Aorta (tissue), 5 donors: ENCODE data around the gene LAMA5. TPM values are rescaled to one million over a fixed set of nuclear protein-coding genes. Genes with fewer than 3 reads are reported as not detected.

Source experiments
- ATAC-seq: fragments of 200-7000 bp; cut with Tn5 transposase; one replicate; pipeline ENCODE4 v1.9.1; 2022; ENCODE audit warnings: moderate library complexity; ENCODE audit not compliant: low FRiP score
- DNase-seq, 2 donors: peaks; one replicate each; pipeline ENCODE4 v3.0.0-alpha.2; 2020
- H3K27ac ChIP-seq, 2 donors: one replicate each; pipeline ENCODE4 v1.5.1; 2013; ENCODE audit warnings: low read length in 2 of 2, mild to moderate bottlenecking in 2 of 2, moderate library complexity in 2 of 2, control low read depth in 1 of 2, inconsistent platforms in 1 of 2, low read depth in 1 of 2
- H3K27me3 ChIP-seq, 2 donors: one replicate each; pipeline ENCODE4 v1.6.1; 2013; ENCODE audit warnings: control low read depth in 1 of 2, low read length in 1 of 2, mild to moderate bottlenecking in 1 of 2, moderate library complexity in 1 of 2; ENCODE audit not compliant: insufficient read depth in 2 of 2, control insufficient read depth in 1 of 2
- H3K36me3 ChIP-seq, 2 donors: one replicate each; pipeline ENCODE4 v1.6.1; 2013; ENCODE audit warnings: control low read depth in 1 of 2, low read length in 1 of 2, mild to moderate bottlenecking in 1 of 2; ENCODE audit not compliant: insufficient read depth in 2 of 2, control insufficient read depth in 1 of 2
- H3K4me1 ChIP-seq, 2 donors: one replicate each; pipeline ENCODE4 v1.6.1; 2013; ENCODE audit warnings: low read length in 2 of 2, control low read depth in 1 of 2, mild to moderate bottlenecking in 1 of 2, moderate library complexity in 1 of 2; ENCODE audit not compliant: insufficient read depth in 2 of 2, control insufficient read depth in 1 of 2
- H3K4me3 ChIP-seq, 2 donors: one replicate each; pipeline ENCODE4 v1.5.1; 2013; ENCODE audit warnings: low read length in 2 of 2, control low read depth in 1 of 2, mild to moderate bottlenecking in 1 of 2
- H3K9me3 ChIP-seq: one replicate; pipeline ENCODE4 v1.6.1; 2013; ENCODE audit warnings: mild to moderate bottlenecking, low read length; ENCODE audit not compliant: control insufficient read depth
- WGBS, 2 donors: extraction: QIAGEN DNeasy Blood & Tissue Kit; methylation state at CpG; one replicate each; pipeline ENCODE4 v1.1.7; 2013; 5-methylcytosine and 5-hydroxymethylcytosine counted together
- intact Hi-C, 2 donors: fragments of 100-400 bp; cut with DNase I; formaldehyde crosslinking; loops; one replicate each; pipeline versions ENCODE4 v1.14.2 to v1.15.0; 2022
- polyA plus RNA-seq, 2 donors: library from polyadenylated mRNA; stranded (reverse); fragments of 200-250 nt; gene quantifications; one replicate each; pipeline ENCODE4 v1.2.3, GENCODE V29; 2013
- total RNA-seq, 2 donors: library from RNA; stranded (reverse); fragmentation: NEBNext Ultra II Directional; extraction: Animal tissue kit (Norgen Biotek cat#: 25700); gene quantifications; one replicate each; pipeline ENCODE4 v1.2.1, GENCODE V29; 2021
- donor health status: healthy with polysubstance abuse.
- donor health status: Bipolar disorder and iron deficiency.
- donor health status: DM: no; HTN: no; CAD: no.
- donor health status: DM: no; HTN: no; CAD: no.
- donor health status: DM: yes; HTN: yes; CAD: no.

Gene LAMA5
- total and polyA plus RNA-seq, 4 donors: 52.2 to 395 (median 353) TPM

DNA sequence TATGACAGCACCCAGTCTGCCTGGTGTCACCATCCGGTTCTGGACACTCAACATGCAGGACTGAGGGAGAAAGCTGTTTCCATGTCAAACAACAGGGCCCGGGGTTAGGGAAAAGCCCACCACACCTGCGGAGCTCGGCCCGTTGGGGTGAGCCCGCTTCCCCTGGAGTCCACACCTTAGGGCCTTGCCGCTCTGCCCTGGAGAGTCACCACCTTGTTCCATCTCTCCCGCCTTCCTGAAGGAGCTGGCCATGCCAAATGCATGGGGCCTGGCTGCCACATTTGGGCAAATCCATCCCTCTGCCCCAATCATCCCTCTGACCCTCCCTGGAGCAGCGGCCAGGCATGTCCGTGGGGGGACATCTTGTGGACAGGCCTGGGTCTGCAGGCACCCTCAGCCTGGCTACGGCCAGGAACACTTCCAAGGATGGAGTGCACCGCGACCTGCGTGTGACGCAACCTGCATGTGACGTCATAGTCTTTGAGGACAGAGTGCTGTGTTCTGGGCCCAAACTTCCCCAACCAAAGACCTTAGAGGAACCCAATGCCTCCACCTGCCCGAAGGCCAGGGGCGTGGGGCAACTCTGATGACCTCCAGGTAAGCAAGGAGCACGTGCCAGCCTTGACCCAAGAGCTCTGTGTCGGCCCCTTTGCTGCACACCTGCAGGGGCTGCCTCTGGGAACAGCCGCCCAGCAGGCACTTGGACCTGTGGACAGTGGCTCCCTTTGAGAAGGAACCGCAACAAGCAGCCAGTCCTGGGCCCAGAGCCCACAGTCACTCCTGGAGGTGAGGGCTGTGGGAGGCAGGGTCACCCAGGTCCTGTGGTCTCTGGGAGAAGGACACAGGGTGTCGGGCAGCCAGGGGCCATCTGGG is 38.2 kb upstream of the LAMA5 start:
- ATAC-seq: peak; percentile 38
- peak; percentile 62 to 86 for DNase-seq
- H3K36me3 ChIP-seq: no peaks in the 10 kb centered on the region
- intact Hi-C loops: loop anchor here in 1 of 2 donors (10.0 kb wide), 1 partner anchor 219 kb away; no protein-coding TSS in a partner anchor
- H3K9me3 ChIP-seq: no peaks in the 10 kb centered on the region
- H3K4me3 ChIP-seq: no peak overlapping the region
- H3K4me1 ChIP-seq: no peaks in the 10 kb centered on the region
- no peak overlapping the region for H3K27ac ChIP-seq
- H3K27me3 ChIP-seq: no peaks in the 10 kb centered on the region
- 56 to 57% methylated on average over 23 of the region's 23 CpGs for WGBS, 2 donors

DNA sequence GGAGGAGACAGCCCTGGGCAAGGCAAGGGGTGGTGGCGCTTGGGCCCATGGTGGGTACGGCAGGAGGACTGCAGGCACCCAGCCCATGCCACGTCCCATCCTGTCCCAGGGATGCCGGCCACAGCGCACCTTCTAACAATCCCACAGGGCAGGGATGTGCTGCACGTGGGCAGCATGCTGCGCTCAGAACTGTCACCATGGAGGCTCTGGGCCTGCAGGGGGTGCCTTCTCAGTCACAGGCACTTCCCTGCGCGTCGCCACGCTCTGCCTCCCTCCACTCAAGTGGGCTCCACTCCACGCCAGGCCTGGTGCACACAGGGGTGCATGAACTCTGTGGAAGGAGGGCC is 37.6 kb upstream of the LAMA5 start:
- Histone ChIP-seq H3K9me3 (no peaks in the 10 kb centered on the region), H3K27ac (no peak overlapping the region), H3K27me3 (no peaks in the 10 kb centered on the region), H3K4me1 (no peaks in the 10 kb centered on the region), H3K4me3 (no peak overlapping the region), H3K36me3 (no peaks in the 10 kb centered on the region)
- DNase-seq (no peak), ATAC-seq (no peak)
- 91 to 94% methylated on average over 12 of the region's 12 CpGs for WGBS, 2 donors
- intact Hi-C loops: loop anchor here in 1 of 2 donors (10.0 kb wide), 1 partner anchor 220 kb away; no protein-coding TSS in a partner anchor

DNA sequence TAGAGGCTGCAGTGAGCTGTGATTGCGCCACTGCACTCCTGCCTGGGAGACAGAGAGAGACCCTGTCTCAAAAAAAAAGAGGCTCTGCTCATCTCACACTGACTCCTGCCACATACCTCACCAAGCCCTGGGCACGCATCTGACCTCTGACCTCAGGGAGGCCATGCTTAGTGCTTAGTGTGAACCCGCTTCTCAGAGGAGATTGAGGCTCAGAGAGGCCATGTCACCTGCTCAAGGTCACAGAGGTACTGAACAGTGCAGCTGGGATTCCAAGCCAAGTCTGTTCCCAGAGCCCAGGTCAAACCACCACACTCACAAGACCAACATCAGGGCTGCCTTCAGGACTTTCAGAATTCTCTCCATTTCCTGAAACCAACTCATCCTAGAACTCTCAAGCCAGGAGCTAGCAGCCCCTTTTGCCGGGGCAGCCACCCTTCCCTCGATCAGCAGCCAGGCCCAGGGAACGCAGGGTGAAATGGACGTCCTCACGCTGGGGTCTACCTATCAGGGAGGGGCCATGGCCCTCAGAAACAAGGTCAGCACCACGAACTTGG is 37.1 kb upstream of the LAMA5 start:
- intact Hi-C loops: loop anchor here in 1 of 2 donors (10.0 kb wide), 1 partner anchor 221 kb away; no protein-coding TSS in a partner anchor
- H3K4me3 ChIP-seq: no peak overlapping the region
- 90 to 91% methylated on average over 9 of the region's 9 CpGs for WGBS, 2 donors
- H3K27me3 ChIP-seq: no peaks in the 10 kb centered on the region
- ATAC-seq: no peak
- no peaks in the 10 kb centered on the region for H3K36me3 ChIP-seq
- H3K27ac ChIP-seq: no peak overlapping the region
- no peak for DNase-seq
- H3K4me1 ChIP-seq: no peaks in the 10 kb centered on the region
- no peaks in the 10 kb centered on the region for H3K9me3 ChIP-seq

DNA sequence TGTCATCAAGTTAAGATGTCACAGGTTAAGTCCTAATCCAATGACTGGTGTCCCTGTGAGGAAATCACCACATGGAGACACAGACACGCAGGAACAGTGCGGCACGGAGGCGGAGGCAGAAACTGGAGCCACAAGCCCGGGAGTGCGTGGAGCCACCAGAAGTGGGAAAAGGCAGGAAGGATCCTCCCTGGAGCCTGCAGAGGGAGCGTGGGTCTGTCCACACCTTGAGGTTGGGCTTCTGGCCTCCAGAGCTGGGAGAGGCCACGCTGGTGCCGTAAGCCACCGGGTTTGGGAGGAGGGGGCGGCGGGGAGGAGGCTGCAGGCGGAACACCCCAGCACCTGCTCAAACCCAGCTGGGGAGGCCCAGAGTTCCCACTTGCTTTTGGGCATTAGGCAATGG is 36.2 kb upstream of the LAMA5 start:
- no peaks in the 10 kb centered on the region for H3K27me3 ChIP-seq
- H3K4me1 ChIP-seq: no peaks in the 10 kb centered on the region
- WGBS, 2 donors: 85 to 87% methylated on average over 8 to 13 of the region's 13 CpGs
- H3K27ac ChIP-seq: no peak overlapping the region
- no peak for DNase-seq
- H3K9me3 ChIP-seq: no peaks in the 10 kb centered on the region
- no peak for ATAC-seq
- intact Hi-C loops: loop anchor here in 1 of 2 donors (10.0 kb wide), 1 partner anchor 221 kb away; no protein-coding TSS in a partner anchor
- H3K4me3 ChIP-seq: no peak overlapping the region
- no peaks in the 10 kb centered on the region for H3K36me3 ChIP-seq

DNA sequence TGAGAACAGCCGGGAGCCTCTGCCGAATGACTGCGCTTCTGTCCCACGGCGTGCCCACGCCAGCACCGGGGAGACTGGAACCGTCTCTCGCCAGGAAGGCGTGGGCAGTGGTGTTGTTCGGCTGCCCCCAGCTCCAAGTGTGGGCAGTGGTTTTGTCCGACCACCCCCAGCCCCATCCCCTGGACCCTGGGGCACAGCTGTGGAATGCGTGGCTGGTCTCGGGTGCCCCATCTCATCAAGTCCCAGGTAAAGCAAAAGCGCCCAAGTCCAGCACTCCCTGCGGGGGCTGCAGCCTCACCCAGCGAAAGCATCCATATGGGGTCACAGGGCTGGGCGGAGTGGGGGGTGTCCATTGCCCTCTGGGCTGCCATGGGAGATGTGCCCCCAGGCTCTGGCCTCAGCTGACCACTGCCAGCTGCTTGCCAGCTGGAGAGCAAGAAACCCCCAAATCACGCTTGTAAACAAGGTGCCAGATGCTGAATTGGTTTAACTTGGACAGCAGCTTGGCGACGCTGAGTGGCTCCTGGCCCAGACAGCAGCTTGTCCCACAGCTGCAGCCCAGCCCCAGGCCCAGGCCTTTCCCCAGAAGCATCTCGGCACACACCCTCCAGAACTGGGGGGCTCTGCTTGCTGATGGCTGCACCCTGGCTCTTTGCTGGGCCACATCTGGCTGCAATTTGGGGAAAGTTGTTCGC is 35.5 kb upstream of the LAMA5 start:
- DNase-seq (no peak), ATAC-seq (no peak)
- WGBS, 2 donors: 89 to 90% methylated on average over 23 of the region's 23 CpGs
- Histone ChIP-seq H3K4me3 (no peak overlapping the region), H3K4me1 (no peaks in the 10 kb centered on the region), H3K27ac (no peak overlapping the region), H3K9me3 (no peaks in the 10 kb centered on the region), H3K36me3 (no peaks in the 10 kb centered on the region), H3K27me3 (no peaks in the 10 kb centered on the region)
- intact Hi-C loops: loop anchor here in 1 of 2 donors (10.0 kb wide), 1 partner anchor 222 kb away; no protein-coding TSS in a partner anchor

DNA sequence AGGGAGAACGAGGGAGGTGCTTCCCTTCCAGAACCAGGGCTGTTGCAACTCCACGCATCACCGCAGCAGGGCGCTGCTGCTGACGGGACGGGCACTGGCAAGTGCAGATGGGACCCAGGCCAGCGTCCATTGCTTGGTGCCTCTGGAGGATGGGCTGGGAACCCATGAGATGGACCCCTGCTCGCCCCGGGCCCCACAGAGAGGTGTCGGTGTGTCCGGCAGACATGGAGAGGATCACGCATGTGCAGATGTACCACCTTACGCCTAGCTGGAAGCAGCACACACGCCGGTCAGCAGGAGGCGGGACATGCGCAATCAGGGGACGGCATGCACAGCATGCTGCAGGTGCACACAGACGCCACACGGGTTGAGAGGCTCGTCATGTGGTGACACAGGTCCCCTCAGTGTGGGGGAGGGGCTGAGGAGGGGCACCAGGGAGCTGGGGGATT is 34.2 kb upstream of the LAMA5 start:
- Histone ChIP-seq H3K4me3 (no peak overlapping the region), H3K4me1 (no peaks in the 10 kb centered on the region), H3K27ac (no peak overlapping the region), H3K36me3 (no peaks in the 10 kb centered on the region), H3K9me3 (no peaks in the 10 kb centered on the region), H3K27me3 (no peaks in the 10 kb centered on the region)
- 81 to 83% methylated on average over 21 of the region's 21 CpGs for WGBS, 2 donors
- intact Hi-C loops: loop anchor here in 1 of 2 donors (10.0 kb wide), 1 partner anchor 223 kb away; no protein-coding TSS in a partner anchor
- no peak for DNase-seq
- no peak for ATAC-seq

DNA sequence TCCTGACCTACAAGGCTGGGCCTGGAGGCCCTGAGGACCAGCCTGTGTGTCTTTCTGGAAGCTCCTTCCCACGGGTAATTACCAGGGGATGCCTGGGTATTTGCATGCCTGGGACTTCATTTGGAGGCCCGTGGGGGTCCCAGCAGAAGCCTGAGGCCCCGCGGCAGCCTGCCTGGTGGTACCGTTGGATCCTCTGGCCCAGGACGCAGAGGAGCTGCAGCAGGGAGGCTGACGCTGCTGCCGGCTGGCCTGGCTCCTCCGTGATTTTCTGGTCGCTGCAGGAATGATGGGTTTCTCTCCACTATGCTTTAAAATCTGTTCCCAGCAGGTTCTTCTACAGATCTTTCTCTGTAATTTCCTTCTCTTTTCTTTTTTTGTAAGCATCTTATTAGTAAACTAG is 33.4 kb upstream of the LAMA5 start:
- H3K36me3 ChIP-seq: no peaks in the 10 kb centered on the region
- intact Hi-C loops: loop anchor here in 1 of 2 donors (10.0 kb wide), 1 partner anchor 224 kb away; no protein-coding TSS in a partner anchor
- no peaks in the 10 kb centered on the region for H3K4me1 ChIP-seq
- no peaks in the 10 kb centered on the region for H3K9me3 ChIP-seq
- no peak for ATAC-seq
- no peak overlapping the region for H3K27ac ChIP-seq
- no peaks in the 10 kb centered on the region for H3K27me3 ChIP-seq
- no peak for DNase-seq
- H3K4me3 ChIP-seq: no peak overlapping the region
- 74 to 86% methylated on average over 9 to 10 of the region's 10 CpGs for WGBS, 2 donors

DNA sequence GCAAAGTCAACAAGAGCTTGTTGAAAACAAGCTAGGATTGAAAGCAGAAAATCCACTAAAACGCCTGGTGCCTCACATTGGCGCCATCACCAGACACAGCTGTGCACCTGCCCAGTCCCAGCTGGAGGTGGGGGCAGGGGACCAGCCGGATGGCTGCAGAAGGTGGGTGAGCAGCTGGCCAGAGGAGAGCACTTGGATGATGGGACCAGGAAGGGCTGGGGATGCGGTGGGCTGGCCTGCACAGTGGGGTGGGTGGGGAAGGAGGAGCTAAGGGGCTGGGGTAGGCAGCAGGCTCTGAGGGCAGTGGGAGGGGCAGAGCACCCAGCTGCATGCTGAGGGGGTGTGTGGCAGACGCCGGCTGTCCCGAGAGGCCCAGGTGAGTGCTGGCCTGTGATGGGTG is 32.9 kb upstream of the LAMA5 start:
- WGBS, 2 donors: 81 to 83% methylated on average over 7 of the region's 7 CpGs
- Histone ChIP-seq H3K4me3 (no peak overlapping the region), H3K27me3 (no peaks in the 10 kb centered on the region), H3K9me3 (no peaks in the 10 kb centered on the region), H3K4me1 (no peaks in the 10 kb centered on the region), H3K36me3 (no peaks in the 10 kb centered on the region), H3K27ac (no peak overlapping the region)
- ATAC-seq (no peak), DNase-seq (no peak)
- intact Hi-C loops: loop anchor here in 1 of 2 donors (10.0 kb wide), 1 partner anchor 225 kb away; no protein-coding TSS in a partner anchor
